CD8-positive, alpha-beta memory T cell (primary cell): Measurements from ENCODE around the gene FNDC8. TPM values are rescaled to one million over a fixed set of nuclear protein-coding genes. Genes with fewer than 3 reads are reported as not detected.
"Not testable (repeated sequence)": the region's sequence is repeated elsewhere in the genome, so short reads cannot be mapped to it uniquely, and the experiment has no call there.

Experiments used
- CTCF ChIA-PET: fragments of 350-600 bp; sonication (Branson Sonifier 250); formaldehyde crosslinking; loops from one replicate; lab custom pipeline; 2021; ENCODE audit warnings: antibody characterized with exemption; lab: Charles Lee
- POLR2A ChIA-PET: fragments of 350-600 bp; sonication (Branson Sonifier 250); formaldehyde crosslinking; loops from one replicate; lab custom pipeline; 2021; ENCODE audit warnings: antibody characterized with exemption; lab: Charles Lee
- DNase-seq, 5 donors: peaks; one replicate each; pipeline versions ENCODE4 v3.0.0 to v3.0.0-alpha.2; 2020 to 2022; ENCODE audit warnings: mixed read lengths in 1 of 5
- H3K27ac ChIP-seq: one replicate; pipeline ENCODE4 v1.7.0; 2013; ENCODE audit warnings: low read depth, mild to moderate bottlenecking, low read length, moderate library complexity
- H3K27me3 ChIP-seq: 2 replicates; pipeline ENCODE4 v1.7.0; 2013; ENCODE audit warnings: low read length, mild to moderate bottlenecking; ENCODE audit not compliant: insufficient read depth, poor library complexity, severe bottlenecking
- H3K36me3 ChIP-seq: 2 replicates; pipeline ENCODE4 v1.7.0; 2013; ENCODE audit warnings: mild to moderate bottlenecking, low read length, moderate library complexity; ENCODE audit not compliant: insufficient read depth
- H3K4me1 ChIP-seq: 2 replicates; pipeline ENCODE4 v1.7.0; 2013; ENCODE audit warnings: mild to moderate bottlenecking, low read length, moderate library complexity; ENCODE audit not compliant: insufficient read depth
- H3K4me3 ChIP-seq: 2 replicates; pipeline ENCODE4 v1.7.0; 2013; ENCODE audit warnings: mild to moderate bottlenecking, low read length
- H3K9me3 ChIP-seq: 2 replicates; pipeline ENCODE4 v1.7.0; 2013; ENCODE audit warnings: mild to moderate bottlenecking, low read length
- H3K27ac Mint-ChIP-seq, 8 donors: one replicate each; pipeline ENCODE4 v1.8.0; 2020 to 2021; ENCODE audit warnings: mixed read lengths in 8 of 8, mild to moderate bottlenecking in 6 of 8, inconsistent platforms in 3 of 8, moderate library complexity in 3 of 8
- H3K27me3 Mint-ChIP-seq, 2 donors: one replicate each; pipeline ENCODE4 v1.8.0; 2020 to 2021; ENCODE audit warnings: mixed read lengths in 2 of 2, mild to moderate bottlenecking in 1 of 2, moderate library complexity in 1 of 2
- H3K36me3 Mint-ChIP-seq, 3 donors: one replicate each; pipeline ENCODE4 v1.8.0; 2020 to 2021; ENCODE audit warnings: mixed read lengths in 3 of 3, inconsistent platforms in 1 of 3, mild to moderate bottlenecking in 1 of 3
- H3K4me1 Mint-ChIP-seq, 3 donors: one replicate each; pipeline ENCODE4 v1.8.0; 2020 to 2021; ENCODE audit warnings: mixed read lengths in 3 of 3, inconsistent platforms in 1 of 3, mild to moderate bottlenecking in 1 of 3
- H3K4me3 Mint-ChIP-seq, 7 donors: one replicate each; pipeline ENCODE4 v1.8.0; 2020 to 2021; ENCODE audit warnings: mixed read lengths in 7 of 7, mild to moderate bottlenecking in 6 of 7, moderate library complexity in 4 of 7, inconsistent platforms in 2 of 7
- H3K9me3 Mint-ChIP-seq, 5 donors: one replicate each; pipeline ENCODE4 v1.8.0; 2020 to 2022; ENCODE audit warnings: mixed read lengths in 5 of 5, mild to moderate bottlenecking in 3 of 5, moderate library complexity in 2 of 5, inconsistent platforms in 1 of 5
- polyA plus RNA-seq: library from polyadenylated mRNA; unstranded; fragments of 300-500 nt; fragmentation: Illumina TruSeq; gene quantifications from one replicate; pipeline ENCODE4 v1.2.3, GENCODE V29; 2021
- total RNA-seq, 2 experiments: library from RNA; stranded (reverse); gene quantifications; one replicate each; pipeline ENCODE4 v1.2.3, GENCODE V29; 2021

FNDC8 gene
- total and polyA plus RNA-seq, 3 experiments from 2014 or later = 0.15 to 0.16 TPM; not detected in 1

DNA sequence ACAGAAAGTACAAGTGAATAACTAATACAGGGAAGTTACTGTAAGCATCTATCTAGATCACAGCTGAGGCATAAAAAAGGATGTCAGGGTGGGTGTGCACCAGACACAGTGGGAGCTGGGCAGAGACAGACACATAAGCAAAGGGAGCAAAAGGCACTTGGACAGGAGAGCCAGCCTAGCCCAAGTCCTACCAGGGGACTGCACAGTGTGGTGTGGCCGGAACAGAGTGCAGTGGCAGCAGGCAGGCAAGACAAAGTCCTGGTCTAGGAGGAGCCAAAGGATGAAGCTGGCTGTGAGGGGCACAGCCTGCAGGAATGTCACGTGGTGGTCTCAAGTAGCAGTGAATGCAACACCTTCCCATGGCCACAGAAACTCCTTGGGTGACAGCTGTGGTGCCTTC is 23.6 kb upstream of the FNDC8 start:
- no peak overlapping the region for H3K27ac ChIP-seq
- Mint-ChIP-seq H3K4me1 (peaks cover 3 to 8% (median 5%) of the 10 kb centered on the region in 3 donors), H3K9me3 (no peaks in the 10 kb centered on the region), H3K27me3 (no peaks in the 10 kb centered on the region), H3K27ac (peak overlapping the region in 2 of 8 donors; percentile 20 to 68), H3K4me3 (no peak overlapping the region), H3K36me3 (peaks cover 4 to 43% (median 11%) of the 10 kb centered on the region in 3 donors)
- H3K36me3 ChIP-seq = no peaks in the 10 kb centered on the region
- DNase-seq = no peak
- no peak overlapping the region for H3K4me3 ChIP-seq
- ChIA-PET CTCF (interaction anchor here (1.0 to 1.6 kb wide), 2 partner anchors 8 to 21 kb away, joined by 3 to 7 read pairs; no protein-coding TSS in a partner anchor), POLR2A (no interaction called here)
- no peaks in the 10 kb centered on the region for H3K9me3 ChIP-seq
- no peaks in the 10 kb centered on the region for H3K4me1 ChIP-seq
- H3K27me3 ChIP-seq = no peaks in the 10 kb centered on the region

DNA sequence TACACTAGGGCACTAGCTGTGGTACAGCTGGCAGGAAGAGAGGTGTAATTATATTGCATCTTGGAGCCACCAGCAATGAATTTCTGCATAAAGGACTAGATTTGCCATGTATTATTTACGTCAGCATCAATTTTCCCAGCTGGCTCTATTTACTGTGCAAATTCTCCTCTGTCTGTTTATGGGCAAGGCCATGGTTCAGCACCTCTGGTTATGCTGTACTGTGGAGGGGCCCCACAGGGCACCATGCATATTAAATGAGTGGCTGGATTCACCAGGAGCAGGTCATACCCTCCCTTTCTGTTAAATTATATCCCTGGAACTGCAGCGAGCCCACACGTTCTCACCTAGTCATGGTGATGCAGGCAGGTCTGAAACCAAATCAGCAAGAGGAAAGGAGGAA is 21.5 kb upstream of the FNDC8 start:
- Mint-ChIP-seq H3K27ac (peak overlapping the region in 1 of 8 donors; percentile 40), H3K4me1 (peaks cover 3 to 12% (median 5%) of the 10 kb centered on the region in 3 donors), H3K4me3 (no peak overlapping the region), H3K36me3 (peaks cover 4 to 59% (median 17%) of the 10 kb centered on the region in 3 donors), H3K27me3 (no peaks in the 10 kb centered on the region), H3K9me3 (no peaks in the 10 kb centered on the region)
- CTCF ChIA-PET = interaction anchor here (1.5 kb wide), 1 partner anchor 10 kb away, joined by 5 read pairs; no protein-coding TSS in a partner anchor
- Histone ChIP-seq H3K27me3 (no peaks in the 10 kb centered on the region), H3K4me3 (no peak overlapping the region), H3K9me3 (no peaks in the 10 kb centered on the region), H3K36me3 (no peaks in the 10 kb centered on the region), H3K4me1 (no peaks in the 10 kb centered on the region), H3K27ac (no peak overlapping the region)
- no peak for DNase-seq
- POLR2A ChIA-PET = no interaction called here

DNA sequence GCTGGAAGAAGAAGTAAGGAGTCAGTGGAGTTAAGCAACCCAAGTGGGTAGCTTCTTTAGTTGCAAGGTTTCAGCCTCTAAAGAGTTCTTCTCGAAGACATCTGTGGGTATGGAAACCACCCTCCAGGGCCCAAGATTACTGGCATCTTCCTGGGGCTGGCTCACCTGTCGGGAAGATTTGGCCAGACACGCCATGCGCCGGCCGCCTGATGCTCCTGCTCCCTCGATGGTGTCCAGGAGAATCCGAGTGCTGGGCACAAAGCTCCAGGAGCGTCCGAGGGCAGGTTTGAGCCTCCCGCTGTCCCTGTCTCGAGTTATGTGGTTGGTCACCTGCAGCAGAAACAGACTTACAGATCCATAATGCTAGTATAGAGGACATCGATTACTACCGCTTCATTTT is 20.4 kb upstream of the FNDC8 start:
- H3K36me3 ChIP-seq = peaks cover 5% of the 10 kb centered on the region
- H3K27me3 Mint-ChIP-seq = no peaks in the 10 kb centered on the region
- DNase-seq = no peak
- peaks cover 8 to 69% (median 25%) of the 10 kb centered on the region in 3 donors for H3K36me3 Mint-ChIP-seq
- peak overlapping the region in 1 of 8 donors; percentile 36 for H3K27ac Mint-ChIP-seq
- no peaks in the 10 kb centered on the region for H3K9me3 Mint-ChIP-seq
- no peak overlapping the region for H3K27ac ChIP-seq
- POLR2A ChIA-PET = no interaction called here
- H3K4me3 ChIP-seq = no peak overlapping the region
- H3K4me3 Mint-ChIP-seq = no peak overlapping the region
- CTCF ChIA-PET = interaction anchor here (1.5 kb wide), 1 partner anchor 11 kb away, joined by 5 read pairs; no protein-coding TSS in a partner anchor
- H3K27me3 ChIP-seq = no peaks in the 10 kb centered on the region
- H3K9me3 ChIP-seq = no peaks in the 10 kb centered on the region
- H3K4me1 Mint-ChIP-seq = peaks cover 3 to 12% (median 5%) of the 10 kb centered on the region in 3 donors
- no peaks in the 10 kb centered on the region for H3K4me1 ChIP-seq

DNA sequence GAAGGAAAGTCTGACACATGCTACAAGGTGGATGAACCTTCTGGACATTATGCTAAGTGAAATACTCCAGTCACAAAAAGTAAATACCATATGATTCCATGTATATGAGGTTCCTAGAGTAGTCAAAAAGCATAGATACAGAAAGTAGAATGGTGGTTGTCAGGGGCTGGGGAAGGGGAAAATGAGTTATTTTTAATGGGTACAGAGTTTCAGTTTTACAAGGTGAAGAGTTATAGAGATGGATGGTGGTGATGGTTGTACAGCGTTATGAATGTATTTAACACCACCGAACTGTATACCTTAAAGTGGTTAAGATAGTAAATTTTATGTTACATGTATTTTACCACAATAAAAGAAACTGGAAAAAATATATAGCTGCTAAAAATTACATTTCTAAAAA is 19.7 kb upstream of the FNDC8 start:
- no peak overlapping the region for H3K27ac ChIP-seq
- CTCF ChIA-PET = interaction anchor here (0.9 to 2.1 kb wide), 2 partner anchors 12 to 18 kb away, joined by 4 to 8 read pairs; partner anchors contain the start of gene RAD51D
- no peaks in the 10 kb centered on the region for H3K9me3 Mint-ChIP-seq
- no peaks in the 10 kb centered on the region for H3K4me1 ChIP-seq
- DNase-seq = no peak
- H3K9me3 ChIP-seq = no peaks in the 10 kb centered on the region
- peaks cover 8% of the 10 kb centered on the region for H3K36me3 ChIP-seq
- no peaks in the 10 kb centered on the region for H3K27me3 ChIP-seq
- no peak overlapping the region for H3K4me3 Mint-ChIP-seq
- H3K27me3 Mint-ChIP-seq = no peaks in the 10 kb centered on the region
- H3K36me3 Mint-ChIP-seq = peaks cover 15 to 76% (median 32%) of the 10 kb centered on the region in 3 donors
- POLR2A ChIA-PET = no interaction called here
- H3K27ac Mint-ChIP-seq = peak overlapping the region in 1 of 8 donors; percentile 74
- H3K4me1 Mint-ChIP-seq = peaks cover 0 to 5% (median 0%) of the 10 kb centered on the region in 3 donors
- H3K4me3 ChIP-seq = no peak overlapping the region

DNA sequence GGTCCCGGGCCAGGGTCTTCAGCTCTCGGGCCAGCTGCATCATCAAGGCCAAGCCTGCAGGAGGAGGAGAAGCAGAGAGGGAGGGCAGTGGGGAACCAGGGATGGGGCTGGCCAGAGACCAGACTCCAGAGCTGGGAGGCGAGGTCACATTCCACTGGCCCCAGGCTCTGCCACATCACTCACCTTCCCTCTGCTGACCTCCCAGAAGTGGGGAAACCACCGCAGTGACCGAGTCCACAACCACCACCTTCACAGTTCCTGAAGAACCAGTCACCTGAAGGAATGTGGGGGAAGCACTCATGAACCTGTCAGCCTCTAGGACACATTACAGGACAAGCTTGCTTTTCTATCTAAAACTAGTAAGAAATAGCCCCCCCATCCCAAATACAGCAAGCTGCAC is 18.1 kb upstream of the FNDC8 start:
- H3K36me3 Mint-ChIP-seq = peaks cover 15 to 79% (median 31%) of the 10 kb centered on the region in 3 donors
- H3K9me3 ChIP-seq = no peaks in the 10 kb centered on the region
- ChIA-PET POLR2A (no interaction called here), CTCF (interaction anchor here (1.0 to 2.1 kb wide), 3 partner anchors 13 to 38 kb away, joined by 3 to 8 read pairs (median 6); partner anchors contain the start of genes NLE1 and RAD51D)
- H3K27ac Mint-ChIP-seq = peak overlapping the region in 1 of 8 donors; percentile 38
- H3K9me3 Mint-ChIP-seq = no peaks in the 10 kb centered on the region
- H3K4me3 ChIP-seq = no peak overlapping the region
- peaks cover 2 to 4% (median 4%) of the 10 kb centered on the region in 3 donors for H3K4me1 Mint-ChIP-seq
- H3K4me1 ChIP-seq = no peaks in the 10 kb centered on the region
- no peak overlapping the region for H3K4me3 Mint-ChIP-seq
- H3K36me3 ChIP-seq = peaks cover 8% of the 10 kb centered on the region
- no peaks in the 10 kb centered on the region for H3K27me3 Mint-ChIP-seq
- DNase-seq = no peak
- H3K27me3 ChIP-seq = no peaks in the 10 kb centered on the region
- H3K27ac ChIP-seq = no peak overlapping the region

DNA sequence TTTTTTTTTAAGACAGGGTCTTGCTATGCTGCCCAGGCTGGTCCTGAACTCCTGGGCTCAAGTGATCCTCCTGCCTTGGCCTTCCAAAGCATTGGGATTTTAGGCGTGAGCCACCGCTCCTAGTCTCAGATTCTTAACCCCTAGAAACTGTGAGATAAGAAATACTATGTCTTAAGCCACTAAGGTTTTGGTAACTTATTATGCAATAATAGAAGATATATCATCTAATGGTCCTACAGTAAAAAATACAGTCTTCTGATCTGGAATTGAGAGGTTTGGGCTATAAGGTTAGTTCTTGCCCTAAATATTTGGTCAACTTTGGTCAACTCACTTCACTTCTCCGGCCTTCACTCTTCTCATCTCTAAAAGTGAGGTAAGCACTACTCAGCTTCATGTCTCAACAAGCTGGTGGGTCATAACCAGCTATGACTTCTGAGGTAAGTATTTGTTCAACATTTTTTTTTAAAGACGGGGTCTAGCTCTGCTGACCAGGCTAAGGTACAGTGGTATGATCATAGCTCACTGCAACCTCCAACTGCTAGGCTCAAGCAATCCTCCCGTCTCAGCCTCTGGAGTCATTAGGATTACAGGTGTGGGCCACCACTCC is 16.5 kb upstream of the FNDC8 start:
- Mint-ChIP-seq H3K27ac (peak overlapping the region in 1 of 8 donors; percentile 66), H3K4me1 (peaks cover 2 to 9% (median 4%) of the 10 kb centered on the region in 3 donors), H3K9me3 (no peaks in the 10 kb centered on the region), H3K36me3 (peaks cover 11 to 68% (median 28%) of the 10 kb centered on the region in 3 donors), H3K4me3 (no peak overlapping the region), H3K27me3 (no peaks in the 10 kb centered on the region)
- Histone ChIP-seq H3K36me3 (peaks cover 8% of the 10 kb centered on the region), H3K4me1 (no peaks in the 10 kb centered on the region), H3K4me3 (no peak overlapping the region), H3K27me3 (no peaks in the 10 kb centered on the region), H3K9me3 (no peaks in the 10 kb centered on the region), H3K27ac (no peak overlapping the region)
- no peak for DNase-seq
- CTCF ChIA-PET = interaction anchor here (1.9 to 3.0 kb wide), 2 partner anchors 14 to 15 kb away, joined by 6 to 13 read pairs; partner anchors contain the start of gene RAD51D
- POLR2A ChIA-PET = no interaction called here

DNA sequence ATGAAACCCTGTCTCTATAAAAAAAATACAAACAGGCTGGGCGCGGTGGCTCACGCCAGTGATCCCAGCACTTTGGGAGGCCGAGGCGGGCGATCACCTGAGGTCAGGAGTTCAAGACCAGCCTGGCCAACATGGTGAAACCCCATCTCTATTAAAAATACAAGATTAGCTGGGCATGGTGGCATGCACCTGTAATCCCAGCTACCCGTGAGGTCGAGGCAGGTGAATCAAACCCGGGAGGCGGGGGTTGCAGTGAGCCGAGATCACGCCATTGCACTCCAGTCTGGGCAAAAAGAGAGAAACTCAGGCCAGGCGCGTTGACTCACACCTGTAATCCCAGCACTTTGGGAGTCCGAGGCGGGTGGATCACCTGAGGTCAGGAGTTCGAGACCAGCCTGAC is 10.6 kb upstream of the FNDC8 start:
- POLR2A ChIA-PET = interaction anchor here (0.7 kb wide), 1 partner anchor 473 kb away, joined by 4 read pairs; no protein-coding TSS in a partner anchor
- not testable (repeated sequence) for H3K27me3 ChIP-seq, H3K36me3 ChIP-seq, H3K4me1 ChIP-seq, H3K4me3 ChIP-seq, H3K9me3 ChIP-seq, H3K4me3 Mint-ChIP-seq, H3K27ac ChIP-seq, H3K9me3 Mint-ChIP-seq, DNase-seq, H3K27ac Mint-ChIP-seq, H3K27me3 Mint-ChIP-seq
- CTCF ChIA-PET = interaction anchor here (1.0 kb wide), 1 partner anchor 9 kb away, joined by 4 read pairs; no protein-coding TSS in a partner anchor
- H3K4me1 Mint-ChIP-seq = peaks cover 7 to 17% (median 13%) of the 10 kb centered on the region in 3 donors
- H3K36me3 Mint-ChIP-seq = peaks cover 9 to 28% (median 11%) of the 10 kb centered on the region in 3 donors

DNA sequence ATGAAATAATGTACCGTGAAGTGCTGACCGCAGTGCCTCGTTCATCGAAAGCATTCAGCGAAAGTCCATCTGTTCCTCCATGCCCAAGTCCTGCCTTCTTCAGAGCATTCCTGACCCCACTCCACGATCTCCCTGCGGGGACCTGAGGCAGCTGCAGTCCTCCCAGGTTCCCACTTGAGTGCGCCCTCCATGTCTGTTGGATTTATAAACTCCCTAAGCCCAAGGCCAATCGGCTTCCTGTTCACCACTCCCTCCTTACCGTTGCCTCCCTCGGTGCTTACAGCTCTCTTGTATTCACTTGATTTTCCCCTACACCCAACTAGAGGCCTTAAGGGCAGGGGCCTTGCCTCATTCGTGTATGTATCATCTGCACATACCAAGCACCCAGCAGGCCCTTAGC is 4.6 kb upstream of the FNDC8 start:
- POLR2A ChIA-PET = no interaction called here
- H3K9me3 Mint-ChIP-seq = no peaks in the 10 kb centered on the region
- H3K4me3 Mint-ChIP-seq = peak overlapping the region in 3 of 7 donors; percentile 14 to 34 (median 19)
- H3K27ac Mint-ChIP-seq = peak overlapping the region in 6 of 8 donors; percentile 5 to 66 (median 40)
- peaks cover 0 to 2% of the 10 kb centered on the region in 2 donors for H3K27me3 Mint-ChIP-seq
- Histone ChIP-seq H3K36me3 (no peaks in the 10 kb centered on the region), H3K27ac (no peak overlapping the region), H3K27me3 (no peaks in the 10 kb centered on the region), H3K4me1 (peaks cover 22% of the 10 kb centered on the region), H3K4me3 (no peak overlapping the region), H3K9me3 (no peaks in the 10 kb centered on the region)
- no peak for DNase-seq
- H3K4me1 Mint-ChIP-seq = peaks cover 29 to 49% (median 46%) of the 10 kb centered on the region in 3 donors
- CTCF ChIA-PET = interaction anchor here (1.0 to 6.0 kb wide), 4 partner anchors 10 to 697 kb away, joined by 3 to 93 read pairs (median 20); no protein-coding TSS in a partner anchor
- peaks cover 0 to 22% (median 0%) of the 10 kb centered on the region in 3 donors for H3K36me3 Mint-ChIP-seq
